Left lung (tissue), 10 donors: Measurements from ENCODE around the gene ADAM12. TPM values are rescaled to one million over a fixed set of nuclear protein-coding genes. Genes with fewer than 3 reads are reported as not detected.

Experiments used
- ATAC-seq: fragments of 200-7000 bp; cut with Tn5 transposase; one replicate; pipeline ENCODE4 v1.9.1; 2020; ENCODE audit warnings: moderate library complexity
- DNase-seq, 4 donors: peaks; one replicate each; pipeline ENCODE4 v3.0.0-alpha.2; 2013 to 2020
- H3K27ac ChIP-seq, 2 donors: fragments of 200-600 bp; sonication (generic) in 1 of 2; one replicate each; pipeline versions ENCODE4 v1.5.0 to v1.8.0; 2020 to 2021
- H3K27me3 ChIP-seq, 2 donors: fragments of 200-600 bp; sonication (generic) in 1 of 2; one replicate each; pipeline versions ENCODE4 v1.5.0 to v1.8.0; 2020 to 2021
- H3K36me3 ChIP-seq, 2 donors: fragments of 200-600 bp; sonication (generic) in 1 of 2; one replicate each; pipeline versions ENCODE4 v1.5.0 to v1.8.0; 2020 to 2021
- H3K4me1 ChIP-seq, 2 donors: fragments of 200-600 bp; one replicate each; pipeline ENCODE4 v1.8.0; 2021
- H3K4me3 ChIP-seq, 2 donors: fragments of 200-600 bp; sonication (generic) in 1 of 2; one replicate each; pipeline versions ENCODE4 v1.5.0 to v1.8.0; 2020 to 2021; ENCODE audit warnings: mild to moderate bottlenecking in 1 of 2
- H3K9me3 ChIP-seq, 2 donors: fragments of 200-600 bp; sonication (generic) in 1 of 2; one replicate each; pipeline versions ENCODE4 v1.5.0 to v1.8.0; 2020 to 2021
- CTCF ChIP-seq, 2 donors: fragments of 200-600 bp; sonication (generic) in 1 of 2; IDR thresholded peaks; one replicate each; pipeline versions ENCODE4 v1.5.0 to v1.8.0; 2021; ENCODE audit warnings: antibody characterized with exemption in 2 of 2
- intact Hi-C, 2 donors: fragments of 100-400 bp; cut with DNase I; formaldehyde crosslinking; loops; one replicate each; pipeline versions ENCODE4 v1.11.2 to v1.14.2; 2022
- polyA plus RNA-seq, 6 donors: library from polyadenylated mRNA; unstranded; fragments of 120-200 nt; gene quantifications; one replicate each; pipeline ENCODE4 v1.2.1, GENCODE V29; 2013; ENCODE audit not compliant: insufficient read length in 6 of 6
- total RNA-seq, 2 donors: library from RNA; stranded (reverse); fragmentation: NEBNext Ultra II Directional; extraction: Animal tissue kit (Norgen Biotek cat#: 25700); gene quantifications; one replicate each; pipeline ENCODE4 v1.2.1, GENCODE V29; 2021
- donor health status: DM: no; HTN: yes; CAD: no.
- donor health status: DM: no; HTN: no; CAD: no.

Gene ADAM12
- total and polyA plus RNA-seq, 8 donors = 2.6 to 22.4 (median 10.7) TPM

- no peak for TF ChIP-seq CTCF (IDR thresholded peaks at IDR 0.05)
- intact Hi-C loops = no loop called here
- no peak for ATAC-seq
- DNase-seq = no peak
- H3K4me1 ChIP-seq = no peaks in the 10 kb centered on the region
- no peak overlapping the region for H3K4me3 ChIP-seq
- H3K27me3 ChIP-seq = no peaks in the 10 kb centered on the region
- no peaks in the 10 kb centered on the region for H3K36me3 ChIP-seq
- peaks cover 0 to 35% of the 10 kb centered on the region in 2 donors for H3K9me3 ChIP-seq
- H3K27ac ChIP-seq = no peak overlapping the region
Measured at GRCh38 chr10:126357169-126357568, 31.1 kb downstream of the ADAM12 start.

DNA sequence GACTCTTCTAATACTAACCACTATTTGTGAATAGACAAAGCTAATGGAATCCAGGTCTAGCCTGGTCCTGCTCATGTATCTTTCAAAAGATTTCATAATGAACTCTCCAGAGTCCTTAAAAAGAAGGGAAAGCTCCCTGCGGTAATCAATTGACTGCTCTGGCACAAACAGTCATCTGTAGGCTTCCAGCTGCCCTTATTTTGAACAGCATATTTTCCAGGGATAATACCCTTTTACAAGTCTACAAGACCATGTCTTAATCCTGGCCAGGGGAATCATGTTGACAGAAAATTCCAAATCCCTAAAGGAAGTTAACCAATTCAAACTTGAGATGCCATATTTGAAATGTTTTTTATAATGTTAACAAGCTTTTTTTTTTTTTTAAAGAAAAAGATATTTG lies 34.6 kb downstream of the ADAM12 start:
- no peak for DNase-seq
- H3K4me3 ChIP-seq = no peak overlapping the region

DNA sequence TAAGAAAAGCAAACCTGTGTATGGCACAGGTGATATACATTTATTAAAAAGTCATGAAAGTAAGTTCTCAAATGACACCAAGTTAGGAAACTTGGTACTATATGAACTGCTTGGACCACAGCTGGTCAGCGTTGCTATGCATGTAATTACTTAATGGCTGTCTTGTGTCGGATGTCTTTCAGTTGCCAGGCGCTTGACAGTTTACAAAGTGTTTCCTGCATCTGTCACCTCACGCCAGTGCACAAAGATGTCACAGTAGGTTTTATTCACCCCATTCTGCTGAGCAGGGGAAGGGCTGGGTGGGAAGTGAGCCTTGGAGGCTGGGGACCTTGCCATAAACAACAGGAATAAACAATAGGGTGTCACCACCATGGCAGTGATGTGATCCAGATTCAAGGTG lies 35.8 kb downstream of the ADAM12 start:
- H3K27ac ChIP-seq = no peak overlapping the region
- TF ChIP-seq CTCF (IDR thresholded peaks at IDR 0.05) = no peak
- no peak overlapping the region for H3K4me3 ChIP-seq
- H3K36me3 ChIP-seq = no peaks in the 10 kb centered on the region
- no peaks in the 10 kb centered on the region for H3K4me1 ChIP-seq
- H3K27me3 ChIP-seq = peaks cover 0 to 26% of the 10 kb centered on the region in 2 donors
- intact Hi-C loops = no loop called here
- ATAC-seq (no peak), DNase-seq (peak in 1 of 4 donors; percentile 56)
- H3K9me3 ChIP-seq = peaks cover 0 to 15% of the 10 kb centered on the region in 2 donors

More for the DNA sequence above, 34.6 kb downstream of the ADAM12 start:
- Histone ChIP-seq H3K27me3 (peaks cover 0 to 22% of the 10 kb centered on the region in 2 donors), H3K36me3 (no peaks in the 10 kb centered on the region), H3K27ac (no peak overlapping the region), H3K9me3 (peaks cover 0 to 22% of the 10 kb centered on the region in 2 donors), H3K4me1 (no peaks in the 10 kb centered on the region)
- TF ChIP-seq CTCF (IDR thresholded peaks at IDR 0.05) = no peak
- no peak for ATAC-seq
- intact Hi-C loops = no loop called here

DNA sequence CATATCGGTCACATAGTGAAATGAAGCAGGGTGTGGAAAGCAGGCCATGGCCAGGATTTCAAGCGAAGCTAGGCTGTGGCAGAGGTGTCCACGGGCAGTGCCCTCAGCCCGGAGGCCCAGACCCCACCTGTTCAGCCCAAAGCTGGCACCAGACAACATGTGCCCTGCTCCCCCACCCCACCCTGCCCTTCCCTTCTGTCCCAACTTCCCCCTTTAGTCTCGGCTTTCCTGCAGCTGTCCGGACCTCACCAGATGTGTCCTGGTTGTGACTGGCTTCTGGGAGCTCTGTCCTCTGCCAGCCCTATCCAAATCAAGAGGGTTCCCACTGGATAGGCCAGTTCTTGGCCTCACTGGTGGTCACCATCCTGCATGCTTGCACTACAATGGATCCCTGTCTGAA lies 37.3 kb downstream of the ADAM12 start:
- intact Hi-C loops = no loop called here
- H3K27ac ChIP-seq = no peak overlapping the region
- ATAC-seq = no peak
- H3K36me3 ChIP-seq = no peaks in the 10 kb centered on the region
- no peak for TF ChIP-seq CTCF (IDR thresholded peaks at IDR 0.05)
- H3K27me3 ChIP-seq = peaks cover 0 to 26% of the 10 kb centered on the region in 2 donors
- H3K4me1 ChIP-seq = no peaks in the 10 kb centered on the region
- H3K9me3 ChIP-seq = peaks cover 0 to 7% of the 10 kb centered on the region in 2 donors
- no peak for DNase-seq
- no peak overlapping the region for H3K4me3 ChIP-seq

- intact Hi-C loops = no loop called here
- peak; percentile 35 for ATAC-seq
- H3K27ac ChIP-seq = no peak overlapping the region
Measured at GRCh38 chr10:126350216-126350992, 37.9 kb downstream of the ADAM12 start.

More at GRCh38 chr10:126350216-126350992, 37.9 kb downstream of the ADAM12 start:
- Histone ChIP-seq H3K4me3 (no peak overlapping the region), H3K4me1 (no peaks in the 10 kb centered on the region), H3K36me3 (no peaks in the 10 kb centered on the region), H3K27me3 (peaks cover 0 to 26% of the 10 kb centered on the region in 2 donors), H3K9me3 (peaks cover 0 to 3% of the 10 kb centered on the region in 2 donors)
- TF ChIP-seq CTCF (IDR thresholded peaks at IDR 0.05) = no peak
- DNase-seq = peak in 1 of 4 donors; percentile 51
